C1 segment of cervical spinal cord (tissue), 14 donors: ENCODE results near the gene GALNS.
"Not testable (repeated sequence)": the region's sequence is repeated elsewhere in the genome, so short reads cannot be mapped to it uniquely, and the experiment has no call there.

Experiments
- DNase-seq, 14 donors: peaks; one replicate each; lab custom pipeline; 2025; lab: John Stamatoyannopoulos, UW

Gene GALNS

DNA sequence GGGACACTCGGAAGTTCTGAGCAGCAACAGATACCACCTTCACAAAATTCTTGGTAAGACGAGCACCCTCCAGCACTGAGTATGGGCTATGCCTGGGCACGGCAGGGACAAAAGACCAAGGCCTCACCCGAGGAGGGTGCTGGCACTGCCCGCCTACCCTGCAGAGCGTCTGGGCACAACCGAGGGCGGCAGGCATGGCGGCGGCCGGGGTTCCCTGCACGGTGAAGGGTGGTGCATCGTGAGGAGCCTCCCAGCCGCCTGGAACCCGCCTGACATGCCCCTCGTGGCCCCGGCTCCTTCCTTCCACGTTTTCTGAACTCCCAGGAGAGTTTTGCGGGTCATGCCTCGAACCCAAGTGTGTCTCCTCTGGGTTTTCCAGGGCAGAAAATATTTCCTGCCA is 18.9 kb downstream of the GALNS start:
- no peak for DNase-seq

DNA sequence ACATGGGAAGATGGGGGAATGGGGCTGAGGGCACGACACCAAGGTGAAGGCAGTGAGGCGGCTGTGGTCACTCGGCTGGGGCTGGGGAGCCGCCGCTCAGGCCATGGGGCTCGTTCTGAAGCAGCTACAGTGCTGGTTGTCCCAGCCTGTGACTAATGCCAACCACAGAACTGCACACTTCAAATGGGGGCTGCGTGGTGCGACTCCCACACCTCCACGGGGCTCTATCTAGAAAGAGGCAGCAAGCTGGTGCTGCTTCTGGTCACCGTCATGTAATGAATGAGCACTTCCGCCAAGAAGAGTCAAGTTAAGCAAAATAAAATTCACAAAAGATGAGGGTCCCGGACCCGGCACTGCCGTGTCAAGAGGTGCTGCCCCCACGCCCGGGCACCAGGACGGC is 20.0 kb downstream of the GALNS start:
- DNase-seq: no peak

DNA sequence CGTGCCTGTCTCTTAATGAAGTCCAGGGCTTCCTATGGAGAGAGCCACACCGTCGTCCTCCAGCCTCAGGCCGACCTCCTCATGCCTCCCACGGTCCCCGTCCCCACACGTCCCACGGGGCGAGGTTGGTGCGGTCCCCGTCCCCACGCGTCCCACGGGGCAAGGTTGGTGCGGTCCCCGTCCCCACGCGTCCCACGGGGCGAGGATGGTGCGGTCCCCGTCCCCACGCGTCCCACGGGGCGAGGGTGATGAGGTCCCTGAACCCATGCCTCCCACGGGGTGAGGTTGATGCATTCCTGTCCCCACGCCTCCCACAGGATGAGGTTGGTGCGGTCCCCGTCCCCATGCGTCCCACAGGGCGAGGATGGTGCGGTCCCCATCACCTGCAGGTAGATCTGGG is 20.9 kb downstream of the GALNS start:
- no peak for DNase-seq

DNA sequence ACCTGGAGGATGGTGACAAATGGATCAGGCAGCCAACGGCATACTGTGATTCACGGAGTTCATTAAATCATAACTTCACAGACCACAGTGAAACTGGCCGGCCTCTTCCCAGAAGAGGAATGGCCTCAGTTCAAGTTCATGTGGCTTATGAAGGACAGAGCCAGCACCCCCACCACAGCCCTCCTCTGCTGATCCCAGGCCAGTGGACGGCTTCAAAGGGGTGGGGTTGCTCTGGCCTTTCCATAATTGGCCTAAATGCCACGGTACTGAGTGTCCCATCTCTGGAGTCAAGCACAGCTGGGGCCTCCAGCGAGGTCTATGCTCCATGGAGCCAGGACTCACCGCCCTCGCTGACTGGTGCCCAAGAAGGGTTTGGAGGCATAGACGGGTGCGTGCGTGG is 21.4 kb downstream of the GALNS start:
- DNase-seq: no peak

DNA sequence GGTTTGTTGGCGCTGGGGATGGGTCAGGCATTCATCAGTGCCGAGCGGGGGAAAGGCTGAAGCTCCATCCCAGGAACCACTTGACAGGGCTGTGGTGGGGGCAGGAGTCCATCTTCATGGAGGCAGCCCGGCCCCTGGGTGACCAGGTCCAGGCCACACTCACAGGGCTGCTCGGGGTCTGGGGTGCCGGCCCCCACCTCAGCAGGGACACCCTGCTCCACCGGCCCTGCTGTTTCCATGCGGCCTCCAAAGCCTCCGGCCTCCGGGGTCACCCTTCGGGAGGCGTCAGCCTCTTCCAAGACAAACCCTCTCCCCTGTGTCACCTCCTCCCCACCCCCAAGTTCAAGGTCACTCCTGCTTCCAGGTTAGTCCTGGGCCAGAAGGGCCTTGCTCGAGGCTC is 22.1 kb downstream of the GALNS start:
- no peak for DNase-seq

DNA sequence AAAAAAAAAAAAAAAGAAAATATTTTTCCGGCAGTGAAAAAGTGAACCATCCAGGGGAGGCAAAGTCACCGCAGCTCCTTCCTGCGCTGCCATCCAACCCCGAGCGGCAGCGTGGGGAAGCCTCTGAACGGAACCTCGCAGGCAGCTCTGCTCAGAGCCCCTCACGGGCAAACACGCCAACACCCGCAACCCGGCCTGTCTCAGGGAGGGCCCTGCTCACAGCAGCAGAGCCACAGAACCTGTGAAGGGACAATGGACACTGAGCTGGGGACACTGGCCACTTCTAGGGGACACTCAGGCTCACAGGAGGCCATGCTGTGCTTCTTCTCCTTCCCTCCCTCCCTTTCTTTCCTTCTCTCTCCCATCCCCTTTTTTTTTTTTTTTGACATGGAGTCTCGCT is 23.7 kb downstream of the GALNS start:
- no peak for DNase-seq

DNA sequence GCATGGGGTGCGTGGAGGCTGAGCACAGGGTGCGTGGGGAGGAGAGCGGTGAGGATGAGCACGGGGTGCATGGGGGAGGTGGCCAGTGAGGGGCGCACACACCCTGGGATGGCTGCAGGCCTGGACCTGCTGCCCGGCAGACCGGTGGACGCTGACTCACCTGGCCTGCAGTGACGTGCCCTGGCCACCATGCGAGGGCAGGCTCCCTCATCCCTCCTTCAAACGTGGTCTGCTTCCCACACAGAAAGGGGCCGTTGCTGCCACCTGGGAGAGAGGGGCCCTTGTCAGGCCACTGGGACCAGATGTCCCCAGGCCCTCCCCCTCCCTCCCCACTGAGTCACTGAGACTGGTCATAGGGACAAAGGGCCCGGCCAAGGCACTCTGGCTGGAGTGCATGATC is 24.9 kb downstream of the GALNS start:
- no peak for DNase-seq

DNA sequence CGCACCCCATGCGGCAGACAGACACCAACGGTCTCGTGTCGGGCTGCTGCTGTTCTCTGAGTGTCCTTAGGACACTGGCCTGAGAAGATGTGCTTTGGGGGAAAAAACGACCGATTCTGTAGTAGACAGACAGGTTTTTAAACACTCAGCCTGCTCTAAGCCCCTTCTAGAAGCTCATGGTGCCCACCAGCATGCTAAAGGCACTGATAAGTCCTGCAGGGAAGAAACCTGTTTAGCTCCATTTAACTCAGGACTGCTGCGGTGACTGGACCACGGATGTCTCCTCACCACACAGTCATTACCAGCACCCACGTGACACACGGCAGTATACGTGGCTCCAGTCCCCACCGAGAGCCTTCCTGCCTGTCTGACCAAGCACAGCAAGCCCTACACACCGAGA is 26.0 kb downstream of the GALNS start:
- no peak for DNase-seq

DNA sequence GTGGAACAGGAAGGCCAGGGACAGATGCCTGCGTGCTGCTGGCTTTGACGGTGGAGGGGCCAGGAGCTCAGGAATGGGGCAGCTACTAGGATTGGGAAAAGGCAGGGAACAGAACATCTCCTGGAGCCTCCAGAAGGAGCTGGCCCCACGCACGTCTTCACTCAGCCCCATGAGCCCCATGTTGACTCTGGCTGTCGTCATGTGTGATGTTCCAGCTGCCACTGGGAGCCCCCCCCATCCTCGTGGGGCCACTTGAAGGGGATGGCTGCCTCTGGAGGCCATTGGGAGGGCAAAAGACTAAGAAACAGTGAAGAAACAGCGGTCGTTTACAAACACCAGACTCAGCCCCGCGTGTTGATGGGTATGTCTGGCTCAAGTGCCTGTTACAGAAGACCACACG is 26.5 kb downstream of the GALNS start:
- no peak for DNase-seq

DNA sequence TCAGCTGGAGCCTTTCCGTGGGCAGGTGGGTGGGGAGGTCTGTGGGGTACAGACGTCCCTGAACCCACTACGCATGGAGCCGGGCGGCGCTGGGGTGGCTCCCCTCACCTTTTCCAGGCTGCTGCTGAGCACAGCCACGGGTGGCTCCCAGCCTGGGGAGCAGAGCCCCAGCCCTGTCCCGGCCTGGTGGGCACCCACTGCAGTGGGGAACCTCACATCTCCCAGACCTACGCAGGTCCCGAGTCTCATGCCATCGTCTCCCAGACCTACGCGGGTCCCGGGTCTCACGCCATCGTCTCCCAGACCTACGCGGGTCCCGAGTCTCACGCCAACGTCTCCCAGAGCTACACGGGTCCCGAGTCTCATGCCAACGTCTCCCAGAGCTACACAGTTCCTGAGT is 28.0 kb downstream of the GALNS start:
- peak in 1 of 14 donors; percentile 23 for DNase-seq

DNA sequence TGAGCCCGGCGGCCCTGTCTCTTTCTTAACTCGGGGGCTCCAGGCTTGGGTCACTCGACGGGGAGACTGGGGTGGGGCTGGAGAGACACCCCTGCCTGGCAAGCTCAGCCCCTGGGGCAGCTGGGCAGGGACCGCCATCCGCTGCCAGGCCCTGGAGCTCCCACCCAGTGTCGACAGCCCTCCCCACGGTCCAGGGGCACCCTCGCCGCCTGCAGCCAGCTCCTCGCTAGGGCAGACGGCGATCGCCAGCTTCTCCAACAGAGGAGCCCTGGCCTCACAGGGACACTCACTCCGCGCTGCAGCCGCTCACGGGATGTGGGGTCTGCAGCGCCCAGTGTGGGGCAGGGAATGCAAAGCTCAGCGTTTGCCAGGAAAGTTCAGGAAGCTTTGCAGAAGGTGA is 29.0 kb downstream of the GALNS start:
- no peak for DNase-seq

DNA sequence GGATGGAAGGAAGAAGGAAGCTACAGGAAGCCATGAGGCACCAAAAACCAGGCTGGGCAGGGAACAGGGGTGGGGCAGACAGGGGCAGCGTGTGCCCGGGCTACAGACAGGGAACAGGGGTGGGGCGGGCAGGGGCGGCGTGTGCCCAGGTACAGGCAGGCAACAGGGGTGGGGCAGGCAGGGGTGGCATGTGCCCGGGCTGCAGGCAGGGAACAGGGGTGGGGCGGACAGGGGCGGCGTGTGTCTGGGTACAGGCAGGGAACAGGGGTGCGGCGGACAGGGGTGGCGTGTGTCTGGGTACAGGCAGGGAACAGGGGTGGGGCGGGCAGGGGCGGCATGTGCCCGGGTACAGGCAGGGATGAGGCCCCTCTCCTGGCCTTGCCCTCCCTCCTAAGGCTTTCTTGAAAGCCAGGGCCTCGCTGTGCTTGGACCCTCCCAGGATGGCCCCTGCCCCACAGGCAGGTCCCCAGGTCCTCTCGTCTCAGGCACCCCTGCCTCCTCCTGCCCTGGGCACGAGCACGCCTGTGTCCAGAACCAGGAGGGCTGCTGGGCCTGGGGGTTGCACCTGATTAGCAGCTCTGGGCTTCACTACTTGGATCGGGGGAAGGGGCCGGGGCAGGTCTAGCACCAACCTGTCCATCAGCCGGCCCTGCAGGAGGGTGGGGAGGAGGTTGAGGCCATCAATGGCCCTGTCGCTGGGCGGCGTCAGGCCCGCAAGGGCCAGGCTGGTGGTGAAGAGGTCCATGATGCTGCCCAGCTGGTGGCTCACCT is 30.5 kb downstream of the GALNS start:
- DNase-seq: no peak

DNA sequence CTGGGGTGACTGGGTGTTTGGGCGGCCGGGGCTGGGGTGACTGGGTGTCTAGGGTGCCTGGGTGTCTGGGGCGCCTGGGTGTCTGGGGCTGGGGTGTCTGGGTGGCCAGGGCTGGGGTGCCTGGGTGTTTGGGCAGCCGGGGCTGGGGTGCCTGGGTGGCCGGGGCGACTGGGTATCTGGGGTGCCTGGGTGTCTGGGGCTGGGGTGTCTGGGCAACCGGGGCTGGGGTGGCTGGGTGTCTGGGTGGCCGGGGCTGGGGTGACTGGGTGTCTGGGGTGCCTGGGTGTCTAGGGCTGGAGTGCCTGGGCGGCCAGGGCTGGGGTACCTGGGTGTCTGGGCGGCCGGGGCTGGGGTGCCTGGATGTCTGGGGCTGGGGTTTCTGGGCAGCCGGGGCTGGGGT is 31.6 kb downstream of the GALNS start:
- no peak for DNase-seq

DNA sequence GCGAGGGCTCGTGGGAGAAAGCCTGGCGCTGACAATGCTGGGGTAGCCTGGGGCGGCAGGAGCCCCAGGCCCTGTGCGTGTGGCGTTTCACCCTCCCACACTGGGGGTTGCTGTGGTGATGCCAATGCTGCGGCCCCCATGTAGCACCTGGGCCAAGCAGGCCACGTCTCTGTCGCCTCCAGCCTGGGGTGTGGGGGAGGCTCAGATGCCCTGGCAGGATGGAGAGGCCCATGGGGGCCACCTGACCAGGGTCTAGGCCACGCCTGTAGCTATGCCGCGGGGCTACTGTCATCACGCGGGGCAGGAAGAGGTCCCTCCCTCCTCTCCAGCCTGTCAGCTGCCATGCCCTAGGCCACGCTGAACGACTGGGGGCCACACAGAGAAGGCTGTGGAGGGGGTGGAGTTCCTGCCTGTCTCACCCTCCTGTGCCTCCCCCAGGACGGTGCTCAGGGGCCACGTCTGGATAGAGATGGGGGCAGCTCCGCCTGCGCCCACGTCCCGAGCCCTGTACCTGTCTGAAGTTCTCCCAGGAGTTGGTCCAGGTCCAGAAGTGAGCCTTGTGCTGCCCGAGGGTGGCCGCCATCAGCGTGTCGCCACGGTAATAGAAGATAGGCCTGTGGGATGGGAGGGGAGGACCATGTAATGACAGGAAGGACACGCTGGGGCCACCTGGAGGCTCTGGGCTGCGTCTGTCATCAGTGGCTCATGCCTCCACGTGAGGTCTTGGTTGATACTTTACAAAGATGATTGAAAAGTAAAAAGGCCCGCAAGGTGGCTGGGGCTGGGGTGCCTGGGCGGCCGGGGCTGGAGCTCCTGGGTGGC is 32.3 kb downstream of the GALNS start:
- no peak for DNase-seq

DNA sequence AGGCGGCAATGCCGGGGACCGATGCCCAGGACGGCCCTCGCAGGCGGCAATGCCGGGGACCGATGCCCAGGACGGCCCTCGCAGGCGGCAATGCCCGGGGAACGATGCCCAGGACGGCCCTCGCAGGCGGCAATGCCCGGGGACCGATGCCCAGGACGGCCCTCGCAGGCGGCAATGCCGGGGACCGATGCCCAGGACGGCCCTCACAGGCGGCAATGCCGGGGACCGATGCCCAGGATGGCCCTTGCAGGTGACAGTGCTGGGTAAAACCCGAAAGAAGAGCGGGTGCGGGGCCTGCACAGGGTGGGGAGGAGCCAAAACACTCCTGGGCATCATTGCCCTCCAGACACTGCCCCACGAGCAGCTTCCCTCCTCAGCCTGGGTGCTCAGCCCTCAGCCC is 33.1 kb downstream of the GALNS start:
- not testable (repeated sequence) for DNase-seq

DNA sequence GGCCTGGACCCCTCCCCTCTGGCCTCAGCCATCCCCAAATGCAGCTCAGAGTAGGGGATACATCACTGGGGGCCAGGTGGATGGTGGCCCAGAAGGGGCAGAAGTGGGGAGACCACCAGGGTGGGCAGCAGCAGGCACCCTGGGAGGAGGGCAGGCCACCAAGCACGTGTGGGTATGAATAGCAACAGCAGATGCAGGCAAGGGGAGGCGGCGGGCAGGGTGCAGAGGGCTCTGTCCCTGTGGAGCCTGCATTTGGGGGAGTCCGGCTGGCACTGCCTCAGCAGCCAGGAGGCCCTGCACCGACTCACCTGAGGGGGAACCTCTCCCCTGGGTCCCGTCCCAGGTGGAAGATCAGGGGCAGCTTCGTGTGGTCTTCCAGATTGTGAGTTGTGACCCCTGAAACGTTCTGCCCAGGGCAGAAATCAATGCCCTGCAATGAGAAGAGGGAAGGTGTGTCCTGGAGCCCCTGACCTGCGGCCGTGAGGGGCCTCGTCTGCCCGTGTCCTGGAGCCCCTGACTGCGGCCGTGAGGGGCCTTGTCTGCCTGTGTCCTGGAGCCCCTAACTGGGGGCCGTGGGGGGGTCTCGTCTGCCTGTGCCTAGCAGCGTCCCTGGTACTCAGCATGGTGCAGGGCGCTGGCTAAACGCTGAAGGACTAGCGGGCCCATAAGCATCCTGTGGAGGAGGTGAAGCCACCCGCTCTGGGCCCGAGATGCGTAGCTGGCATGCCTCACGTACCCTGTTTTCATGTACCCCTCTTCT is 34.3 kb downstream of the GALNS start:
- no peak for DNase-seq

DNA sequence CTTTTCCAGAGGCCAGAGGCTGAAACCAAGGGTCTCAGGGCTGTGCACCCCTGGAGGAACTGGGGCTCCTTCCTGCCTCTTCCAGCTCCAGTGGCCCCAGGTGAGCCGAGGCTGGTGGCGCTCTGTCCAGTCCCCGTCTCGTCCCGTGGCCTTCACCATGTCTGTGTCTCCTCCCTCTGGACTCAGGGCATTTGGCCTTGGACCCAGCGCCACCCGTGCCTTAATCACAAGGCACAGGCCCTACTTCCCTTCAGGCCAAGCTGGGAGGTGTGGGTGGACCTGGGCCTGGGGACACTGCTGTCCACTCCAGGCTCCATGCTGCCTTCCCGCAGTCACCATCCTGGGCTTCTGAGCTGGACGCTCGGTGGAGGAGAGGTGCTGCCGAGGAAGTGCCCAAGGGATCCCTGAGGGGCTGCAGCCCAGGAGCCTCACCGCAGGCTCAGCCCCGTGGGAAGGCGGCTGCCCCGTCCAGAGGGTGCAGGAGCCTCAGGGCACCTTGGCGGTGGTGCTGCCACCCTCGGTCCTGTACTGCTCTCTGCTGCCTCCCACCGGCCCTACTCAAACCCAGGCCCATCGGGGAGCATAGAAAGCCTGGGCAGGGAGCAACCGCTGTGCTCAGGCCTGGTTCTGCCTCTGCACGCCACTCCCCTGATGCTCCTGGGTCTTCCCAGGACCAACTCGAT is 35.4 kb downstream of the GALNS start:
- DNase-seq: no peak

DNA sequence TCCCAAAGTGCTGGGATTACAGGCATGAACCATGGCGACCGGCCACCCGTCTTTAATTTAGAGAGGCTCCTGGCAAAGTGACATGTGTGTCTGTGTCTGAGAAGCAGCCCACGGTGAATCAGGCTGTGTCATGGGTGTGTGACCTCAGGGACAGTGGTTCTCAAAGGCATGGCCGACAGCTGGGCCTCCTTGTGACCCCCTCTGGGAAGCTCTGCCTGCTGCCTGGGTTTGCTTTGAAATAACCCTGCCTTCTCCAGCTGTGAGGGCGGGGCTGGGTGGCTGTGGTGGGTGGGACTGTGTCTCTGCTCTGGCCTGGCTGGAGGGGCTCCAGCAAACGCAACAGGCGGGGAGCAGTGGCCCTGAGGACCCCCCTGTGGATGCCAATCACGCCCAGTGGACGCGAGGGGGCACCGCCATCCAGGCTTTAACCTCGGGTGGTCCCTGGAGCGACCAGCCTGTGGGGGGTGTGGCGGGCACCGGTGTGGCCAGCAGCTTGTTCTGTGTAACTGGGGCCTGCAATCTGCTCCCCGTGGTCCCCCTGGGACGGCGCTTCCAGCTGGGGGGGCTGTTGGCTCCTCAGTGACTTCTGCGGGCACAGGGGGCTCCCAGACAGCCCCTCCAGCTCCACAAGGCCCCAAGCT is 36.2 kb downstream of the GALNS start:
- DNase-seq: no peak

DNA sequence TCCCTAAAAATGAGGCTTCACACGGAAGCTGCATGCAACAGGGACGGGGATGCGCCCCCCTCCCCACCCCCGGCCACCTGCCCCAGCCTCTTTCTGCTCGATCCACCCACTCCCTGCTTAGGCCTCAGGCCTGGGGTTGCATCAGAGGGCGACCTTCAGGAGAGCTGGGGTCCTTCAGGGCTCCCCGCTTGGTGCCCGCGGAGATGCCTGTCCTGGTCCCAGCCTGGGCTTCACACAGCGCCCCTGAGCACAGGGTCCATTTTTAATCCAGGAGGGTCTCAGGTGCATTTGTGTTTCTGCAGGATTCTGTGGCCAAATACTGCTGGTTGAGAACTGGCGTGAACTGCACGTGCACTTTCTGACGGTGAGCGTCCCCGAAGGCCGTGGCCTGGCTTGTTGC is 37.6 kb downstream of the GALNS start:
- DNase-seq: no peak

DNA sequence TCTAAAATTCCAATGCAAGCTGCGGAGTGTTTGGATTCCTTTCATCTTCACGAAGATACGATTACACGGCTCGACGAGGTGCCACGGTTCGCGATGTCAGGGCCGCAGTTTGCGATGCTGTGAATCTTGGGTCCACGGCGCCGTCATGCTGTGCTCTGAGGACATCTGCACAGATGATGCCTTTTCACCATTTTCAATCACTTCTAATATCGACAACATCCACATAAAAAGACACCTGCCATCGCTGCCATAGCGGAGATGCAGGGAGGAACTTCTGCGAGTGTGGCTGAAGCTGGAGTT is 38.2 kb downstream of the GALNS start:
- no peak for DNase-seq

DNA sequence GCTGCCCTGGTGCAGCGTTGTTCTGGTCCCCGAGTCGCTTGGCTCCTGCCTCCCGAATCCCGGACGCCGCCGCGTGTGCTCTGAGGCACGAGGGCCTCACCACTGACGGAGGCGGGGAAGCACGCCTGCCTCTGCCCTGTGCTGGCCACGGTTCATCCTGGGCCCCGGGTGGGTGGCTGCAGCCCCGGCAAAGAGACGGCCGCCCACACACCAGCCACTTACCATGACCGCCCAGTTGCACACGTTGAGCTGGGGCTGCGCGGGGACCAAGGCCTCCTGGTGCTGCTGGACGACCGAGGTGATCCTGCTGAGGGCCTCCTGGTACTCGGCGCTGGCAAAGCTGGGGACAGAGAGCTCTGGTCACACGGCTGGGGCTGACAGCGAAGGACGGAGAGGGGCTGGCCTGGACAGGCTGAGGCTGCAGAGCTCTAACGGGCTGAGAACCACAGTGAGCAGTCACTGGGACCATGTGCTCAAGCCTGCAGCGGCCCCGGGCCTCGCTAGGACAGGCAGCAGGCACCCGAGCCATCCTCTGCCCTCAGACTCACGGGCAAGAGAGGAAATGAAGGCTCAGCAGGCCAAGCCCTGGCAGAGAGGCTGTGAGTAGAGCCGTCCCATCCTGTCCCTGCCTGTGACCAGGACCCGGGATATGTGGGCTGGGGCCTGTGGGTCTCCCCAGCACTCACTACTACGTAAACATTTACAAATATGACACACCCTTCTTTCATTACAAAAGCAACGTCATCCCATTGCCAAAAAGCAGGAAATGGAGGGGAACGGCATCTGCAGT is 38.8 kb downstream of the GALNS start:
- DNase-seq: no peak
